ENCODE data around the gene EPHB2.

The EPHB2 gene

GRCh38 chr1:22816067-22816775 lies 105.6 kb downstream of the EPHB2 start:
- CTCF ChIA-PET: interaction anchor here (1.0 kb wide), 1 partner anchor 111 kb away, joined by 3 read pairs; no protein-coding TSS in a partner anchor
- H3K27ac ChIP-seq (ENCODE audit: extremely low read depth, low read depth, low read length): no peak overlapping the region

GRCh38 chr1:22816803-22817202 lies 106.2 kb downstream of the EPHB2 start:
- POLR2A ChIA-PET: no interaction called here

More at GRCh38 chr1:22816067-22816775, 105.6 kb downstream of the EPHB2 start:
- Histone ChIP-seq H3K36me3 (ENCODE audit: control insufficient read depth in 2 of 2, insufficient read depth in 1 of 2, low read length in 2 of 2) (no peaks in the 10 kb centered on the region), H3K4me1 (ENCODE audit: control insufficient read depth, insufficient read depth, low read length) (no peaks in the 10 kb centered on the region), H3K4me3 (ENCODE audit: low read depth, low read length) (no peak overlapping the region), H3K9me3 (ENCODE audit: control insufficient read depth, insufficient read depth, low read depth, low read length) (no peaks in the 10 kb centered on the region)
- TF ChIP-seq ZNF148 (tag by site-specific recombination; IDR thresholded peaks at IDR 0.05; ENCODE audit: borderline replicate concordance) (no peak), WT1 (tag by site-specific recombination; IDR thresholded peaks at IDR 0.05) (no peak), MEIS1 (CRISPR knock-in tag; IDR thresholded peaks at IDR 0.05; ENCODE audit: borderline replicate concordance) (no peak), ZNF747 (tag by site-specific recombination; IDR thresholded peaks at IDR 0.05) (no peak), REPIN1 (tag by site-specific recombination; IDR thresholded peaks at IDR 0.05; ENCODE audit: low read depth) (no peak), HOXA7 (CRISPR knock-in tag; IDR thresholded peaks at IDR 0.05; ENCODE audit: borderline replicate concordance) (no peak), ZNF354C (tag by site-specific recombination; IDR thresholded peaks at IDR 0.05; ENCODE audit: borderline replicate concordance, low read depth) (no peak), ZSCAN18 (tag by site-specific recombination; IDR thresholded peaks at IDR 0.05) (no peak), ZBTB44 (tag by site-specific recombination; IDR thresholded peaks at IDR 0.05) (no peak), ZNF112 (tag by site-specific recombination; IDR thresholded peaks at IDR 0.05) (no peak), YY1 (tag by site-specific recombination; IDR thresholded peaks at IDR 0.05) (no peak), ZNF658 (tag by site-specific recombination; IDR thresholded peaks at IDR 0.05) (0 out of 2 replicates have a peak, but pooled peaks have one; percentile 27), ZNF341 (tag by site-specific recombination; IDR thresholded peaks at IDR 0.05; ENCODE audit: low read depth) (peak; percentile 56), ZNF302 (tag by site-specific recombination; IDR thresholded peaks at IDR 0.05; ENCODE audit: low read depth) (no peak), ZNF571 (tag by site-specific recombination; IDR thresholded peaks at IDR 0.05) (no peak)
- POLR2A ChIA-PET: no interaction called here

GRCh38 chr1:22817462-22817861 lies 106.8 kb downstream of the EPHB2 start:
- no peaks in the 10 kb centered on the region for H3K4me1 ChIP-seq (ENCODE audit: control insufficient read depth, insufficient read depth, low read length)
- ChIA-PET POLR2A (no interaction called here), CTCF (interaction anchor here (1.0 kb wide), 2 partner anchors 113 kb away, joined by 3 read pairs; no protein-coding TSS in a partner anchor)
- TF ChIP-seq ZNF394 (tag by site-specific recombination; IDR thresholded peaks at IDR 0.05; ENCODE audit: borderline replicate concordance) (no peak), SP3 (tag by site-specific recombination; IDR thresholded peaks at IDR 0.05) (no peak)
- H3K4me3 ChIP-seq (ENCODE audit: low read depth, low read length): no peak overlapping the region
- no peaks in the 10 kb centered on the region for H3K36me3 ChIP-seq (ENCODE audit: control insufficient read depth in 2 of 2, insufficient read depth in 1 of 2, low read length in 2 of 2)
- H3K27ac ChIP-seq (ENCODE audit: extremely low read depth, low read depth, low read length): no peak overlapping the region
- no peaks in the 10 kb centered on the region for H3K9me3 ChIP-seq (ENCODE audit: control insufficient read depth, insufficient read depth, low read depth, low read length)

More at GRCh38 chr1:22816803-22817202, 106.2 kb downstream of the EPHB2 start:
- Histone ChIP-seq H3K27ac (ENCODE audit: extremely low read depth, low read depth, low read length) (no peak overlapping the region), H3K4me3 (ENCODE audit: low read depth, low read length) (no peak overlapping the region), H3K36me3 (ENCODE audit: control insufficient read depth in 2 of 2, insufficient read depth in 1 of 2, low read length in 2 of 2) (no peaks in the 10 kb centered on the region), H3K4me1 (ENCODE audit: control insufficient read depth, insufficient read depth, low read length) (no peaks in the 10 kb centered on the region), H3K9me3 (ENCODE audit: control insufficient read depth, insufficient read depth, low read depth, low read length) (no peaks in the 10 kb centered on the region)
- TF ChIP-seq ZIC2 (tag by site-specific recombination; IDR thresholded peaks at IDR 0.05): peak; percentile 74
- no peak for TF ChIP-seq ZBTB1 (tag by site-specific recombination; IDR thresholded peaks at IDR 0.05)
- CTCF ChIA-PET: interaction anchor here (1.0 kb wide), 1 partner anchor 112 kb away, joined by 3 read pairs; no protein-coding TSS in a partner anchor

Measured in HEK293 (cell line).